HepG2 (cell line): ENCODE data around the gene HRH3. TPM values are rescaled to one million over a fixed set of nuclear protein-coding genes. Genes with fewer than 3 reads are reported as not detected.
A peak's percentile ranks its signal among the peaks of the same experiment; 100 is the strongest.

Source experiments
- ELF1 ChIP-seq: sonication (generic); formaldehyde crosslinking; IDR thresholded peaks from 2 replicates; pipeline ENCODE4 v1.4.0; 2020; ENCODE audit warnings: missing genetic modification reagents
- FIP1L1 ChIP-seq: fragments of 200-400 bp; formaldehyde crosslinking; IDR thresholded peaks from 2 replicates; pipeline ENCODE4 v1.6.1; 2018; ENCODE audit warnings: low read depth, mild to moderate bottlenecking, low read length, moderate library complexity, borderline replicate concordance; ENCODE audit not compliant: insufficient read depth
- FOXK2 ChIP-seq: fragments of 450-650 bp; IDR thresholded peaks from 2 replicates; pipeline ENCODE4 v1.6.1; 2016
- FOXM1 ChIP-seq: sonication (generic); formaldehyde crosslinking; IDR thresholded peaks from 2 replicates; pipeline ENCODE4 v1.5.0; 2020; ENCODE audit warnings: missing genetic modification reagents
- HNRNPUL1 ChIP-seq: fragments of 200-400 bp; formaldehyde crosslinking; IDR thresholded peaks from 2 replicates; pipeline ENCODE4 v1.6.1; 2017; ENCODE audit warnings: low read depth, mild to moderate bottlenecking, low read length, moderate library complexity
- IRX3 ChIP-seq: sonication (generic); formaldehyde crosslinking; IDR thresholded peaks from 2 replicates; pipeline ENCODE4 v1.8.1; 2023; ENCODE audit warnings: mild to moderate bottlenecking, low read depth, missing genetic modification reagents, borderline replicate concordance
- KAT7 ChIP-seq: IDR thresholded peaks from 2 replicates; pipeline ENCODE4 v1.6.1; 2018; ENCODE audit warnings: borderline replicate concordance, missing compliant biosample characterization
- NFATC3 ChIP-seq: sonication (generic); formaldehyde crosslinking; IDR thresholded peaks from 2 replicates; pipeline ENCODE4 v1.5.1; 2020; ENCODE audit warnings: mild to moderate bottlenecking, missing genetic modification reagents
- RXRB ChIP-seq: IDR thresholded peaks from 2 replicates; pipeline ENCODE4 v1.6.1; 2016; ENCODE audit warnings: borderline replicate concordance, missing genetic modification reagents, missing compliant biosample characterization
- SRSF4 ChIP-seq: fragments of 200-400 bp; formaldehyde crosslinking; IDR thresholded peaks from one replicate; pipeline ENCODE4 v1.6.1; 2018; ENCODE audit warnings: mild to moderate bottlenecking, low read depth, low read length, moderate library complexity; ENCODE audit not compliant: poor library complexity, severe bottlenecking
- TEAD3 ChIP-seq: optimal IDR thresholded peaks from 2 replicates; pipeline ENCODE3; 2016; ENCODE audit warnings: borderline replicate concordance
- ZBTB1 ChIP-seq: sonication (generic); formaldehyde crosslinking; IDR thresholded peaks from 2 replicates; pipeline ENCODE4 v1.4.0; 2020; ENCODE audit warnings: missing genetic modification reagents, borderline replicate concordance
- ZNF124 ChIP-seq: sonication (generic); formaldehyde crosslinking; IDR thresholded peaks from 2 replicates; pipeline ENCODE4 v1.4.0; 2020; ENCODE audit warnings: missing genetic modification reagents
- ZNF232 ChIP-seq: sonication (generic); formaldehyde crosslinking; IDR thresholded peaks from 2 replicates; pipeline ENCODE4 v1.4.0; 2020; ENCODE audit warnings: missing genetic modification reagents, borderline replicate concordance
- ZNF629 ChIP-seq: sonication (generic); formaldehyde crosslinking; conservative IDR thresholded peaks from 2 replicates; pipeline ENCODE4 v1.5.0; 2020; ENCODE audit warnings: missing genetic modification reagents
- ZNF777 ChIP-seq: sonication (generic); formaldehyde crosslinking; IDR thresholded peaks from 2 replicates; pipeline ENCODE4 v1.4.0; 2020; ENCODE audit warnings: missing genetic modification reagents
- polyA plus RNA-seq, 8 experiments: library from polyadenylated mRNA; depleted of rRNA in 3 of 8; stranded (reverse) in 7 of 8; unstranded in 1 of 8; fragments of >200 nt; fragmentation: Illumina TruSeq in 4 of 8; extraction: Trizol in 4 of 8; gene quantifications; 2 replicates each; pipeline versions ENCODE4 v1.2.1 to v1.2.3, GENCODE V29; 2011 to 2016; ENCODE audit warnings: low read depth in 4 of 8, missing spikeins in 1 of 8, mixed read lengths in 1 of 8; ENCODE audit not compliant: insufficient read depth in 1 of 8
- total RNA-seq, 5 experiments: library from RNA; depleted of rRNA; stranded (reverse); fragments of >200 nt; fragmentation: Illumina TruSeq; extraction: Trizol; gene quantifications; 2 replicates each; pipeline ENCODE4 v1.2.3, GENCODE V29; 2016; ENCODE audit warnings: low read depth in 1 of 5
- TF ChIP-seq, protein P1 (sequence below): sonication (generic); formaldehyde crosslinking; IDR thresholded peaks from 2 replicates; pipeline ENCODE4 v1.5.1; 2020; ENCODE audit warnings: missing genetic modification reagents, mild to moderate bottlenecking, borderline replicate concordance
- TF ChIP-seq, protein P2 (sequence below): conservative IDR thresholded peaks from 2 replicates; pipeline ENCODE4 v1.6.1; 2018; ENCODE audit warnings: missing genetic modification reagents
- TF ChIP-seq, protein P3 (sequence below): sonication (generic); formaldehyde crosslinking; IDR thresholded peaks from 2 replicates; pipeline ENCODE4 v1.4.0; 2020; ENCODE audit warnings: missing genetic modification reagents
- TF ChIP-seq, protein P4 (sequence below), 2 experiments: sonication (generic) in 1 of 2; formaldehyde crosslinking in 1 of 2; IDR thresholded peaks; 2 replicates each; pipeline versions ENCODE4 v1.5.1 to v1.6.1; 2011 to 2020; ENCODE audit warnings: borderline replicate concordance in 1 of 2, low read depth in 1 of 2, low read length in 1 of 2, mild to moderate bottlenecking in 1 of 2, missing genetic modification reagents in 1 of 2, moderate library complexity in 1 of 2
- TF ChIP-seq, protein P5 (sequence below): sonication (generic); formaldehyde crosslinking; IDR thresholded peaks from 2 replicates; pipeline ENCODE4 v1.4.0; 2020; ENCODE audit warnings: missing genetic modification reagents

Gene HRH3
- total and polyA plus RNA-seq, 2 of the 13 experiments (the other 11 are each of a cell fraction or from before 2014, with no cell fraction given), result 0.18 TPM; not detected in 1

DNA sequence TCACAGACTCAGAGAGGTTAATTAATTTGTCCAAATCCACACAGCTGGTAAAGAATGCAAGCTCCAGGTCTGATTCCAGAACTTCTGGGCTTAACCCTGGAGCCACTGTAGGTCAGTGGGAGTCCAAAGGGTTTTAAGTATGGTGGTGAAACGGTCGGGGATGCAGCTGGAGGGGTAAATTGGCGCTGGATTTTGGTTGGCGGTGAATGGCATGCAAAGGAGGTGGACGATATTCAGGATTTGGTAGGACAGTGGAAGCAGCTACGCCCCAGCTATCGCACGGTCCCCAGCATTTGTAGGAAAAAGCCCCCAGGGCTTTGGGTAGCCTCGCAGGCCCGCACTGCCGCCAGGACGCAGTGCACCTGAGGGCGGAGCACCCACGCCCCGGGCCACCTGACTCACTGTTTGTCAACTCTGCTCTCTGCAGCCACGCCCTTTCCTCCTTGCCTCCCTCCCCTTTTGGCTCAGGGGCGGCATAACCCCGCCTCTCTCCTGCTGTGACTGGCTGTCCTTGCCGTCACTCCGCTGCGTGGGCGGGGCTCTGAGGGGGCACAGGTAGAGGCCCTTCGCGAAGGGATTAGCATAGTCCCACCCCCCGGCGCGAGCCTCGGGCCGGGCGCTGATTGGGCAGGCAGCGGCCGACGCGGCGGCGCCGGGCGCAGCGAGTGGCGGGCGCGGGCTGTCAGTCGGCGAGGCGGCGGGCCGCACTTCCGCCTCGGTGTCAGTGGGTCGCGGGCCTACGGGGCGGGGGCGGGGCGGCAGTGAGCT is 17.9 kb upstream of the HRH3 start, which contains the start of gene OSBPL2 (continued):
- TF ChIP-seq FOXM1 (CRISPR knock-in tag) (no peak), ELF1 (CRISPR knock-in tag) (peak; percentile 56), KAT7 (CRISPR knock-in tag) (no peak), NFATC3 (CRISPR knock-in tag) (no peak), HNRNPUL1 (no peak), ZNF629 (CRISPR knock-in tag) (no peak), SRSF4 (no peak), FIP1L1 (no peak), IRX3 (0 out of 2 replicates have a peak, but pooled peaks have one; percentile 65), TEAD3 (peak; percentile 71), RXRB (CRISPR knock-in tag) (peak; percentile 44; the same call in 1 of the 2 replicates), ZNF777 (CRISPR knock-in tag) (peak; percentile 15; the same call in 1 of the 2 replicates), FOXK2 (peak; percentile 78; the same call in 1 of the 2 replicates), ZNF124 (CRISPR knock-in tag) (no peak), ZNF232 (CRISPR knock-in tag) (no peak; the same call in 1 of the 2 replicates), ZBTB1 (no peak)
- TF ChIP-seq, protein P1, sequence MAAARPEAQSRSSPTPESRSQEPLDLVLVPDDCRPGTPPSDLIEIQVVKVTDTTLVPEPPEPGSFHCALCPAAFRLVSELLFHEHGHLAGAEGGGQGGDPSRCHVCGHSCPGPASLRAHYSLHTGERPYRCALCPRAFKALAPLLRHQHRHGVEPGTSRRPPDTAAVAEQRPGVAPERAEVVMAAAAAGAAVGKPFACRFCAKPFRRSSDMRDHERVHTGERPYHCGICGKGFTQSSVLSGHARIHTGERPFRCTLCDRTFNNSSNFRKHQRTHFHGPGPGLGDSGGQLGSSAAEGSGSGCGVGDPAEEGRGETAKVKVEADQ (CRISPR knock-in tag), result peak; percentile 81; the same call in 1 of the 2 replicates
- TF ChIP-seq, protein P2, sequence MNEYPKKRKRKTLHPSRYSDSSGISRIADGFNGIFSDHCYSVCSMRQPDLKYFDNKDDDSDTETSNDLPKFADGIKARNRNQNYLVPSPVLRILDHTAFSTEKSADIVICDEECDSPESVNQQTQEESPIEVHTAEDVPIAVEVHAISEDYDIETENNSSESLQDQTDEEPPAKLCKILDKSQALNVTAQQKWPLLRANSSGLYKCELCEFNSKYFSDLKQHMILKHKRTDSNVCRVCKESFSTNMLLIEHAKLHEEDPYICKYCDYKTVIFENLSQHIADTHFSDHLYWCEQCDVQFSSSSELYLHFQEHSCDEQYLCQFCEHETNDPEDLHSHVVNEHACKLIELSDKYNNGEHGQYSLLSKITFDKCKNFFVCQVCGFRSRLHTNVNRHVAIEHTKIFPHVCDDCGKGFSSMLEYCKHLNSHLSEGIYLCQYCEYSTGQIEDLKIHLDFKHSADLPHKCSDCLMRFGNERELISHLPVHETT (CRISPR knock-in tag), result no peak
- TF ChIP-seq, protein P3, sequence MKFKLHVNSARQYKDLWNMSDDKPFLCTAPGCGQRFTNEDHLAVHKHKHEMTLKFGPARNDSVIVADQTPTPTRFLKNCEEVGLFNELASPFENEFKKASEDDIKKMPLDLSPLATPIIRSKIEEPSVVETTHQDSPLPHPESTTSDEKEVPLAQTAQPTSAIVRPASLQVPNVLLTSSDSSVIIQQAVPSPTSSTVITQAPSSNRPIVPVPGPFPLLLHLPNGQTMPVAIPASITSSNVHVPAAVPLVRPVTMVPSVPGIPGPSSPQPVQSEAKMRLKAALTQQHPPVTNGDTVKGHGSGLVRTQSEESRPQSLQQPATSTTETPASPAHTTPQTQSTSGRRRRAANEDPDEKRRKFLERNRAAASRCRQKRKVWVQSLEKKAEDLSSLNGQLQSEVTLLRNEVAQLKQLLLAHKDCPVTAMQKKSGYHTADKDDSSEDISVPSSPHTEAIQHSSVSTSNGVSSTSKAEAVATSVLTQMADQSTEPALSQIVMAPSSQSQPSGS (CRISPR knock-in tag), result peak; percentile 36; the same call in 1 of the 2 replicates
- TF ChIP-seq, protein P4, sequence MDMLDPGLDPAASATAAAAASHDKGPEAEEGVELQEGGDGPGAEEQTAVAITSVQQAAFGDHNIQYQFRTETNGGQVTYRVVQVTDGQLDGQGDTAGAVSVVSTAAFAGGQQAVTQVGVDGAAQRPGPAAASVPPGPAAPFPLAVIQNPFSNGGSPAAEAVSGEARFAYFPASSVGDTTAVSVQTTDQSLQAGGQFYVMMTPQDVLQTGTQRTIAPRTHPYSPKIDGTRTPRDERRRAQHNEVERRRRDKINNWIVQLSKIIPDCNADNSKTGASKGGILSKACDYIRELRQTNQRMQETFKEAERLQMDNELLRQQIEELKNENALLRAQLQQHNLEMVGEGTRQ (IDR thresholded peaks at IDR 0.05; ENCODE audit: low read depth, low read length), result peak; percentile 89
- TF ChIP-seq, protein P4 (CRISPR knock-in tag; IDR thresholded peaks at IDR 0.05; ENCODE audit: borderline replicate concordance), result peak; percentile 84
- TF ChIP-seq, protein P5, sequence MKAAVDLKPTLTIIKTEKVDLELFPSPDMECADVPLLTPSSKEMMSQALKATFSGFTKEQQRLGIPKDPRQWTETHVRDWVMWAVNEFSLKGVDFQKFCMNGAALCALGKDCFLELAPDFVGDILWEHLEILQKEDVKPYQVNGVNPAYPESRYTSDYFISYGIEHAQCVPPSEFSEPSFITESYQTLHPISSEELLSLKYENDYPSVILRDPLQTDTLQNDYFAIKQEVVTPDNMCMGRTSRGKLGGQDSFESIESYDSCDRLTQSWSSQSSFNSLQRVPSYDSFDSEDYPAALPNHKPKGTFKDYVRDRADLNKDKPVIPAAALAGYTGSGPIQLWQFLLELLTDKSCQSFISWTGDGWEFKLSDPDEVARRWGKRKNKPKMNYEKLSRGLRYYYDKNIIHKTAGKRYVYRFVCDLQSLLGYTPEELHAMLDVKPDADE (CRISPR knock-in tag), result no peak
